Chondrocyte (in vitro differentiated cells): ENCODE measurements around the gene ABL2. TPM values are rescaled to one million over a fixed set of nuclear protein-coding genes. Genes with fewer than 3 reads are reported as not detected.
"Not testable (repeated sequence)": the region's sequence is repeated elsewhere in the genome, so short reads cannot be mapped to it uniquely, and the experiment has no call there.

Experiments
- DNase-seq: peaks from one replicate; pipeline ENCODE4 v3.0.0; 2021; ENCODE audit warnings: mixed read lengths, low spot score
- H3K27ac Mint-ChIP-seq: one replicate; pipeline ENCODE4 v1.8.0; 2021; ENCODE audit warnings: mild to moderate bottlenecking, moderate library complexity, mixed read lengths; ENCODE audit not compliant: unreplicated experiment
- H3K27me3 Mint-ChIP-seq: 2 replicates; pipeline ENCODE4 v1.8.0; 2021; ENCODE audit warnings: low read depth, mixed read lengths
- H3K36me3 Mint-ChIP-seq: 2 replicates; pipeline ENCODE4 v1.8.0; 2021; ENCODE audit warnings: low read depth, mixed read lengths
- H3K4me1 Mint-ChIP-seq: 2 replicates; pipeline ENCODE4 v1.8.0; 2021; ENCODE audit warnings: low read depth, mild to moderate bottlenecking, mixed read lengths
- H3K4me3 Mint-ChIP-seq: one replicate; pipeline ENCODE4 v1.8.0; 2021; ENCODE audit warnings: mild to moderate bottlenecking, moderate library complexity, mixed read lengths; ENCODE audit not compliant: unreplicated experiment
- H3K9me3 Mint-ChIP-seq: 2 replicates; pipeline ENCODE4 v1.8.0; 2021; ENCODE audit warnings: low read depth, mixed read lengths
- long read RNA-seq: library from polyadenylated mRNA; stranded (forward); transcript quantifications from one replicate; pipeline ENCODE4 v2.0.0, GENCODE V29; 2021
- total RNA-seq: library from RNA; stranded (reverse); gene quantifications from 3 replicates; pipeline ENCODE4 v1.2.1, GENCODE V29; 2021
- TF ChIP-seq, protein P1 (sequence below): fragments of 200-600 bp; sonication (generic); IDR thresholded peaks from 2 replicates; pipeline ENCODE4 v1.5.0; 2021; ENCODE audit warnings: antibody characterized with exemption, mild to moderate bottlenecking, moderate library complexity

The ABL2 gene
- total RNA-seq, result 23.1 to 29.9 TPM (median 24.5 TPM) in 3 replicates
- long read RNA-seq, partial matches to known transcripts, result 0 of 6 reads
- long read RNA-seq, other reads (novel, unspliced or antisense), result 4 of 6 reads

DNA sequence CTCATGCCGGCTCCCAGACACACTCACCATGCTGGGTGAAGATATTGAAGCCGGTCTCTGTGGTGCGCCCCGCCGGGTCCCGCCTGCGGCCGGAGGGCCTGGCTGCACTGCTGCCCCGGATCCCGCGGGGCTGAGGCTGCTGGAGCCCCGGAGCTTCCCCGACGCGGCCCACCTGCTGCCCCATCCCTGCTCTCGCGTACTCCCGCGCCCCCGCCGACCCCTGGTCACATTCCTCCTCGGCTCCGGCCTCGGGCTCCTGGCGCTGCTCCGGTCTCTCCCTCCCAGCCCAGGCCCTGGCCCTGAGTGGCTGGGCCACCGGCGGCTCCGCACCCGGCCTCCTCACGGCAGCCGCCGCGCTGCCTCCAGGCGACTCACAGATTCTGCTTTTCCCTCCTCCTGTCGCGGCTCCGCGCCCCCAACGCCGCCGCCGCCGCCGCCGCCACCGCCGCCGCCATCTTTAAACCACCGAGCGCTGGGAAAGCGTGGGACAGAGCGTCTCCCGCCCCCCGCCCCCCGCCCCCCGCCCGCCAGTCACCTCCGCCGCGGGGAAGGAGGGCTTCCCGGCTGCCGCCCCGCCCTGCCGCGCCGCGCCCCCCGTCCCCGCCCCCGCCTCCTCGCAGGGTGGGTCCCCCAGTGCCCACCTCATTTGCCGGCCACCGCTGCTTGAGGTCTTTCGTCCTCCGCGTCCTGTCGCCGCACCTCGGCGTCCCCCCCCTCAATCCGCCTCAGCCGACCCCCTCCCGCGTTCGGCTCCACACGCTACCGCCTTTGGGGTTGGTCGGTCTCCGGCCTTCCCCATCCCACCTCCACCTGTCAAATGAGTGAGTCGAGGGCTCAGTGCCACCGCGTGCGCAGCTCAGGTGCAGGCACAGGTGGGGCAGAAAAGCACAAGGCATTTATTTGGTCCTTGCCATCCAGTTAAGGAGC, at the start of gene ABL2:
ABL2 (minus strand) TSS at position 464 of the 927 bp plus-strand sequence; CDS start at position 184, 280 bp downstream.
- no peaks in the 10 kb centered on the region for H3K27me3 Mint-ChIP-seq
- no peak for DNase-seq
- peaks cover 34% of the 10 kb centered on the region for H3K4me1 Mint-ChIP-seq

DNA sequence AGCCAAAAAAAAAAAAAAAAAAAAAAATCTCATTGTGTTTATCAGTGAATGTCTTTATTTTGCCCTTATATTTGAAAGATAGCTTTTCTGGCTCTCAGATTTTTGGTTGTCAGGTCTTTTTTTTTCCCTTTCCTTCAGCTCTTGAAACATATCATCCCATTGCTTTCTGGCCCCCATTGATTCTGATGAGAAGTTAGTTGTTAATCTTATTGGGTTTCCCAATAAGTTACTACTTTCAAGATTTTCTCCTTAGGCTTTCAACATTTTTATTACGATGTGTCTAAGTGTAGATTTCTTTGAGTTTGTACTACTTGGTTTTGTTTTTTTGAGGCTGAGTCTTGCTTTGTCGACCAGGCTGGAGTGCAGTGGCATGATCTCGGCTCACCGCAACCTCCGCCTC, 49.4 kb upstream of the ABL2 start:
- TF ChIP-seq, protein P1, sequence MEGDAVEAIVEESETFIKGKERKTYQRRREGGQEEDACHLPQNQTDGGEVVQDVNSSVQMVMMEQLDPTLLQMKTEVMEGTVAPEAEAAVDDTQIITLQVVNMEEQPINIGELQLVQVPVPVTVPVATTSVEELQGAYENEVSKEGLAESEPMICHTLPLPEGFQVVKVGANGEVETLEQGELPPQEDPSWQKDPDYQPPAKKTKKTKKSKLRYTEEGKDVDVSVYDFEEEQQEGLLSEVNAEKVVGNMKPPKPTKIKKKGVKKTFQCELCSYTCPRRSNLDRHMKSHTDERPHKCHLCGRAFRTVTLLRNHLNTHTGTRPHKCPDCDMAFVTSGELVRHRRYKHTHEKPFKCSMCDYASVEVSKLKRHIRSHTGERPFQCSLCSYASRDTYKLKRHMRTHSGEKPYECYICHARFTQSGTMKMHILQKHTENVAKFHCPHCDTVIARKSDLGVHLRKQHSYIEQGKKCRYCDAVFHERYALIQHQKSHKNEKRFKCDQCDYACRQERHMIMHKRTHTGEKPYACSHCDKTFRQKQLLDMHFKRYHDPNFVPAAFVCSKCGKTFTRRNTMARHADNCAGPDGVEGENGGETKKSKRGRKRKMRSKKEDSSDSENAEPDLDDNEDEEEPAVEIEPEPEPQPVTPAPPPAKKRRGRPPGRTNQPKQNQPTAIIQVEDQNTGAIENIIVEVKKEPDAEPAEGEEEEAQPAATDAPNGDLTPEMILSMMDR, result no peak
- Mint-ChIP-seq H3K27ac (no peak overlapping the region), H3K4me1 (no peaks in the 10 kb centered on the region), H3K4me3 (no peak overlapping the region), H3K27me3 (no peaks in the 10 kb centered on the region), H3K9me3 (peaks cover 9% of the 10 kb centered on the region), H3K36me3 (peaks cover 6% of the 10 kb centered on the region)
- DNase-seq, result no peak

More for the DNA sequence above, at the start of gene ABL2:
- H3K27ac Mint-ChIP-seq, result peak within 1 kb of the TSS; percentile 87
- TF ChIP-seq, protein P1, result no peak
- H3K9me3 Mint-ChIP-seq, result no peaks in the 10 kb centered on the region
- peak within 1 kb of the TSS; percentile 95 for H3K4me3 Mint-ChIP-seq
- no peaks in the 10 kb centered on the region for H3K36me3 Mint-ChIP-seq

DNA sequence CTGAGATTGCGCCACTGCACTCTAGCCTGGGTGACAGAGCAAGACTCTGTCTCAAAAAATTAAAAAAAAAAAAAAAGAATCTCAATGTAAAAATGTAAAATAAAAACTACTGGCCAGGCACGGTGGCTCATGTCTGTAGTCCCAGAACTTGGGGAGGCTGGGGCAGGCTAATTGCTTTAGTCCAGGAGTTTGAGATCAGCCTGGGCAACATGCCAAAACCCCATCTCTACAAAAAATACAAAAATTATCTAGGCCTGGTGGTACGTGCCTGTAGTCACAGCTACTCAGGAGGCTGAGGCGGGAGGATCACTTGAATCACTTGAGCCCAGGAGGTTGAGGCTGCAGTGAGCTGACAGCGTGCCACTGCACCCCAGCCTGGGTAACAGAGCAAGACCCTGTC, 44.9 kb upstream of the ABL2 start:
- not testable (repeated sequence) for H3K27me3 Mint-ChIP-seq, H3K4me3 Mint-ChIP-seq, H3K36me3 Mint-ChIP-seq, DNase-seq, H3K4me1 Mint-ChIP-seq, H3K9me3 Mint-ChIP-seq, H3K27ac Mint-ChIP-seq

DNA sequence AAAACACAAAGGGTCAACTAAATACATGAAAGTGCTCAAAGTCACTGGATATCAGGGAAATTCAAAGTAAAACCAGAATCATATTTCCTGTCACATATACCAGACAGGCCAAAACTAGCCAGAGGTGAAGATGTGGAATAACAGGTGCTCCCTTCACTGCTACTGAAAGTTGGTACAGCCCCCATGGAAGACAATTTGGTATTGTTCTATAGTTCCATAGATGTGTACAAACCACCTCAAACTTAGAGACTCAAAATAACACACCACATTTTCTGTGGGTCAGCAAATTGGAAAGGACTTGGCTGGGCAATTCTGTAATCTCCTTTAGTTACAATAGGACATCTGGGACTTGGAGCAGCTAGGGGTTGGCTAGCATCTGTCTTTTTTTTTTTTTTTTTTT, 39.6 kb upstream of the ABL2 start:
- Mint-ChIP-seq H3K4me3 (no peak overlapping the region), H3K9me3 (no peaks in the 10 kb centered on the region), H3K4me1 (peaks cover 12% of the 10 kb centered on the region), H3K36me3 (no peaks in the 10 kb centered on the region), H3K27ac (no peak overlapping the region), H3K27me3 (no peaks in the 10 kb centered on the region)
- DNase-seq, result no peak
- TF ChIP-seq, protein P1, result no peak

DNA sequence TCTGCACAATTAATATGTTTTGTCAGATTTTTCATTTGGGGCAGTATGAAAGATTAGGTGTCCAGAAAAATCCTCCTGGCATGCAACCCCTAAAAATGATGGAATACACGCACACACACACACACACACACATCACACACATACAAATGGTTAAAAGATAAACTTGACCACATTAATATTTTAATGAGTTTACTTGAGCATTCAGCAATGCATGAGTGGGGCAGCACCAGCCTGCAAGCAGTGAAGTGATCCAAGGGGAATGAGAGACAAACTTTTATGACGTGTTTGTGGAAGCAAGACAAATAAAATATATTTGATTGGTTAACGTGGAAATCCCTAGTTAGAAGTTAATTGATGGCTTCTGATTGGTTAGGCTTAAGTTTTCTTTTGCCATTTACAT, 35.0 kb upstream of the ABL2 start:
- Mint-ChIP-seq H3K36me3 (no peaks in the 10 kb centered on the region), H3K27ac (no peak overlapping the region), H3K9me3 (no peaks in the 10 kb centered on the region), H3K4me1 (peaks cover 17% of the 10 kb centered on the region), H3K4me3 (no peak overlapping the region), H3K27me3 (no peaks in the 10 kb centered on the region)
- DNase-seq, result no peak
- TF ChIP-seq, protein P1, result no peak
